Measurements from ENCODE around the gene PLGRKT.
"Not testable (repeated sequence)": the region's sequence is repeated elsewhere in the genome, so short reads cannot be mapped to it uniquely, and the experiment has no call there.

The PLGRKT gene

DNA sequence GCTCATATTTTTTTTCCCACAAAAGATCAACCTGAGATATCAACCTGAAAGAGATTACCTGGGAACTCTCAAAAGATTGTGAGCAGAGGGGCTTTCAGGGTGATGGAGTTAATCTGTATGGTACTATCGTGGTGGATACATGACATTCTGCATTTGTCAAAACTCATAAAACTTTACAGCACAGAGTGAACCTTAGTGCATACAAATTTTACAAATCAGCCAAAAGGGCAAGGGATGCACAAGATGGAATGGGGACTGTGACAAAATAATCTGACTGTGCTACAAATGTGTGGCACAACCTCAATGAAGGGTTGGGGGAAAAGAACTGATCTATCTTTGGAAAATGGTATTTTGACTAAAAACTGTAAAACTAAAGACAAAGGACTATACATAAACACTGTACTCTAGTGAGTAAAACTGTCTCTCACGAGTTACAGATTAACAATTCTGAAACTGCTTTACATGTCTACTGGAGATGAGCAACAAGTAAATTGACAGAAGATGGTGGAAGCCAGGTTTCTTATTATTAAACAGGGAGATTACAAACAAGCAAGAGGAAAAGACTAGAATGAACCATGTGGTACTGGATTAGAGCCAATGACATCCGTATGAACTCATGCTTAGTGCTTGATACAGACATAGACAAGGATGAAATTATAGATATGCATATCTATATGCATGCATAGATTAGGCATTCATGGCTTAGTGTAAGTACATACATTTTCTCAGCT lies 73.3 kb downstream of the PLGRKT start:
- no peak for DNase-seq

DNA sequence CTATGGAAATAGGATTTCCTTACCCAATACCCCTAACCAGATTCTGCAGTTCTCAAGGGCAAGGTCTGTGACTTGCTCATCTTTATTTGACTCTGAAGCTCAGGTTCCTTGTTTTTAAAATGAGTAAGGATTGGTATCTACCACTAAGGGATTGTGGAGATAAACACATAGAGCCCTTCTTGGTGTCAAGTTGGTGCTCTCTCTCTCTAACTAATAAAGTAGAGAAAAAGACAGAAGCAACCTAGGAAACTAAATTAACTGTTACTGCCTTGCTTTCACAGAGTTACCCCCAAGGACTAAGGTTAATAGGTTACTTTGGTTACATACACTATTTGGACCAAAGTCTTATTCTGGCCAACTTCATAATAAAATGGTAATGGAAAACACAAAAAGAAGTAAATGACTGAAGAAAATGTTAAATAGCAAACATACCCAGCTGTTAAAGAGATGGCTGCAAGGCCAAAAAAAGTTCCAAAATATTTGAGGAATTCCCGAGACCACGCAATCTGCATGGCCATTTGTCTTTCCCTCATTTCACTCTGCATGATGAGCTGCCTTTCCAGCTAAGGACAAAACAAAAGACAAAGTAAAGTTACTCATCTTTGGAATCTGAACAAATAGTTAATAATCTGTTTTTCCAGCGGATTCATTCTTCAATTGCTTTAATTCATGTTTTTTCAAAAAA lies 76.3 kb downstream of the PLGRKT start:
- DNase-seq: no peak

DNA sequence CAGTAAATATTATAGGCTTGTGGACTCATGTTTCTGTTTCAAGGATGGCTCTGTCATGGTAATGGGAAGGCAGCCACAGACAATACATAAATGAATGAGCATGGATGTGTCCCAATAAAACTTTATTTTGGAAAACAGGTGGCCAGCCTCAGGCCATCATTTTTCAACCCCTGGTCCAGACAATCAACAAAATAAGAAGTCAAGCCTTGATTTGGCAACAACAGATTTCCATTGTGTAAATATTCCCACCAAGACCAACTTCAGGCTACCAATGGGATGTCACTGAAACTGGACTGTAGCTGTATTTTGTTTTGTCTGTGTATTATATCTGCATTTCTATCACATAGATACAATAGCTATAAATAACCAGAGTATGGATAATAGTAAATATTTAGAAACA lies 77.4 kb downstream of the PLGRKT start:
- no peak for DNase-seq

DNA sequence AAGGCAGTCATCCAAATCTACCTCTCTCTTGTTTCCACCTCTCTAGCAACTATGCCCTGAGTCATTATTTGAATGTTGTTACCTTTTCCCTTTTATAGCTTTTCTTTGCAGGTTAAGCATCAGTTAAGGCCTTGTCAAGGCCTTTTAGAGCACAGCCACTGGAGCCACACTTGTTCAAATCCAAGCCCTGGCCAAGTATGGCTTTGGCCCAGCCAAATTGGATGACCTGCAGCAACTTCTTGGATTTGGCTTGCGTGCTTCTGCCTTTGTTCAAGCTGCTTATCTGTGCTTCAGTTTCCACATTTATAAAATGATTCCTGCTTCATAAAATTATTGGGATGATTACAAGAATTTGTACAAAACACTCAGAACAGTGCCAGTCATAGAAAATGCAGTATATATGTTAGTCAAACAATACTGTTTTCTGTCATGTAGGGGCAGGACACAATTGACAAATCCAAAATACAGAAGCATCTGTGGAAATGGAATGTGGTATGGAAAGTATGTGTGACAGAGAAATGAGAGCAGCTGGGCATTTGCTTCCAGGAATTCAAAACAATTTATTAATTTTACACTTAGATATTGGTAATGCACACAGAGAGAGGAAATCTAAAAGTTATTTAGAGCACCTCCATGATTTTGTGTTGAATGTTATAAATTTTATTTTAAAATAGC lies 80.2 kb downstream of the PLGRKT start:
- no peak for DNase-seq

DNA sequence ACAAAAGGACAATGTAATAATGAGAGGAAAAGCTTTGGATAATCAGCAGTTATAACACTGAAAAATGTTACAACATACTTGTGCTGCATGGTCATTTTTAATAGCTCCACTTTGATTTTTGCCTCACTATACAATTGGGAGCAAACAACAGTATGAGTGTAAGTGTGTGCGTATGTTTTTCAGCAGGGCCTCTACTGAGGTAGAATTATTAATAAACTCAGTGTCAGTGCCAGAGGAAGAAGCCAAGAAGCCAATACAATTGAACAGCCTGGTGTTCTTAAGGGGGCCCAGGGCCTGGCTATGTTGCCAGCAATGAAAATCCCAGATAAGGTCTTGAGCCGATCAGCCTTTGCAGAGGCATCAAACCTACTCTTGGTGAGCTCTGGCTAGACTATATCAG lies 81.9 kb downstream of the PLGRKT start:
- no peak for DNase-seq

DNA sequence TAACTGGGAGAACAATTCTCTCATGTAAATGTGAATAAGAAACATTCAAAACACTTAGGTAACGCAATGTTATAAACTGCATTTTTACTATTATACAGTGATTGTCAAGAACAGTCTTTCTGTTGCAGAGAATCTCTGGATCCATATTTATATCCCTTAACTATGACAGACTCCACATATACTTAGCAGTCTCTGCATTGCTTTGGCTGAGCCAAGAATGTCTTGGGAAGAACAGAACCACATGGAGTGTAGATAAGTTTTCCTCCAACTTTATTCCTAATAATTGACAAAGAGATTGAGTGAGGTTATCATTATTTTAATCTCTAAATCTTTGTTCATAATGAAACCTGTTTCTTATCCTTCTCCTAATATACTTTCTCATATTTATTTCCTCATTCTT lies 82.5 kb downstream of the PLGRKT start:
- no peak for DNase-seq

DNA sequence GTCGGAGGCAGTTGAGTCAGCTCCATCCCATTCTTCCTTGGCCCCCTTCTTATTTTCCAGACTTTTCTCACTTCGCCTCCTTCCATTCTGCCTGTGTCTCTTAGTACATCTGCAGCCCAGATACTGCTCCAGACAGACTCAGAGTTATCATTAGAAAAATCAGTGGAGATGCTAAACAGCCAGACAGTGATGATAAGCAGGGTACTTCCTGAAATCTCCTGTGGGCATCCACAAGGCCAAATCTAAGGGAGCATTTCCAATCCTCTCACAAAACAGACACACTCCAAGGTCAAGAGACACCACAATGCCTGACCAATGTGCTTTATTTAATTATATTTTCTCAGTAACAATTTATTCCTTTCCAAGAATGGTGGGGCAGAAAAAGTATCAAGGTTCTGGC lies 83.5 kb downstream of the PLGRKT start:
- DNase-seq: no peak

DNA sequence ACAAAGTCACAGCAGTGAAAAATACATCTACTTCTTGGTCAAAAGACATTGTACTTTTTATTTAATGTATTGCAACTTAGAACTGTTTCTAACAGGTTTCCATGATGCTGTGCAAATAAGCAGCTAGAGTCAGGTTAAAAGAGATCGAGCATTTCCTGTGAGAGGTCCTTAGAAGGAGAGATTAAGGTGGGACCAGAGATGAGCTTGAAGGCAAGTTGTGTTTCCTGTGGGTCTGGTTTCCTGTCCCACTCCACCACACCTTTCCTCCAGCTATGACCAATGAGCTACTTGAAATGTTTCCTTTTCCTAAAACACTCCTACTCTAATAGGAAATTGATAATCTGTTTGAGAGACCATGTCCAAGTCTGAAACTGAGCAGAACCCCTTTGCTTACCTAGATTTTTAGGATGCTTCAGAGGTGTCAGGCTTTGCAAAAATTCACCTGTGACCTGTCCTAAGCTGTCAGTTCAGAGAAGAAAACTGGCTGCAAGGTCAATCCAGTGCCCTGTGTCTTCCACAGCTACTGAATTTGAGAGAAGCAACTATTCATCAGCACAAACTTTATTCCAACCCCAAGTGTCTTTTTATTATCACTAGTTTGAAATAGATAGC lies 85.0 kb downstream of the PLGRKT start:
- no peak for DNase-seq

DNA sequence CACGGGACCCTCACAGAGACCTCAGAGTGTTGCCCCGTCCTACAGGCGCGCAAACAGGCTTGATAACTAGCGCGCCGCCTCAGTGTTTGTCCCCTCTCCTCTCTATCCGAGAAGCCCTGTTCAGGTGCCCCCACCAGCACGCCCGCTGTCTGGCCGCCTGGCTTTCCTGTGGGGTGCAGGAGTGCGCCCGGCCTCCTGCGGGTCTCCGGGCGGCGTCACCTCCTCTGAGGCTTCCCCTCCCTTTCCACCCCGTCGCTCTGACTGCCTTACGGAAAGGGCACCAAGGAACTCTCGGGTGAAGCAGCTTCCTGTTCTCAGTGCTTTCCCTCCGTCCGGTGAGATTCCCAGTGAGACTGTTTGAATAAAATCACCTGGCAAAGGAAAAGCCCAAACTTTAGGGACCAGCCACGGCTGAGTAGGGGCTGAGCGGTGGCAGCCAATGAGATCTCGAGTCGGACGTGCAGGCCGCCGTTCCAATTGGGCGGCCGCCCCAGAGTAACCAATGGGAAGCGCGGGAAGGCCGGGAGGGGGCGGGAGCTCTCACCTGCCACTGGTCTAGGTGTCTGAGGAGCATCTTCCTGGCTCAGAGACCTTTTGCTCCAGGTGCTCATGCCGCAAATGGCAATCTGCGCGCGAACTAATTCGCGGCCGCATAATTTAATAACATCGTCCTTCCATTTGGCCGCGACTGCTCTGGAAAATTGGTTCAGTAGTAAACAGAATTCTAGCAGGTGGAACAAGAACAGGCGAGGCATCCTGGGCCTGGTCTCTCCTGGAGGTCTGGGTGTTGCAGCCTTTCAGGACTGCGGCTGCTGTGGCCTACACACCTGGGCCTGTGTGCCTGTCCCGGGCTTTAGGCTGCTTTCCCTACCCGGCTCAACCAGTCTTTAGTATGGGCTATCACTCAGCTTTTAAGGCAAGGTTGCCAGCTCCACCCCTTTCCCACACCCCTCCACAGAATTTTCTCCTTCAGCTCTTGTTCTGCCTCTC lies 98.4 kb downstream of the PLGRKT start, which contains the start of gene RLN1:
TSS of gene RLN1 (minus strand) at position 885 of the 990 bp plus-strand sequence. CDS start at position 755, 130 bp downstream.
- not testable (repeated sequence) for DNase-seq

DNA sequence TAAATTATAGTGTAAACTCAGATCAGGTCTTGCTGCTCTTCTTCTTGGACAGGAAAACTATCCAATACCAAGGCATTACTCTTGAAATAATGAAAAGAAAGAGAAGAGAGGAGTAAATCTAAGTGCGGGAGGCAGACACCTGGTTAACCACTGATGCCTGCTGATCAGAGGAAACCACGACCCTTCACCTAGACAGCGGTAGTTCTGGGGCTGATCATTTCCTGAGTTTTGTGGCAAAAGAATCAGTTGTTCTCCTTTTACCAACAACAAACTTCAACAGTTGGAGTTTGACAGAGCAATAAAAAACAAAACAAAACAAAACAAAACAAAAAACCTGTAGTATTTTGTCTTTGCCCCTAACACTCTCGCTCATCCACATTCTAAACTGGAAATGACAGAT lies 101.0 kb downstream of the PLGRKT start:
- DNase-seq: no peak

DNA sequence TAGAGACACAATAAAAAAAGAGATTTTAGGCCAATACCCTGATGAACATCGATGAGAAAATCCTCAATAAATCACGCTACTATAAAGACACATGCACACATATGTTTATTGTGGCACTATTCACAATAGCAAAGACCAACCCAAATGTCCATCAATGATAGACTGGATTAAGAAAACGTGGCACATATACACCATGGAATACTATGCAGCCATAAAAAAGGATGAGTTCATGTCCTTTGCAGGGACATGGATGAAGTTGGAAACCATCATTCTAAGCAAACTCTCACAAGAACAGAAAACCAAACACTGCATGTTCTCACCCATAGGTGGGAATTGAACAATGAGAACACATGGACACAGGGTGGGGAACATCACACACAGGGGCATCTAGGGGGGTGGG lies 106.4 kb downstream of the PLGRKT start:
- not testable (repeated sequence) for DNase-seq

DNA sequence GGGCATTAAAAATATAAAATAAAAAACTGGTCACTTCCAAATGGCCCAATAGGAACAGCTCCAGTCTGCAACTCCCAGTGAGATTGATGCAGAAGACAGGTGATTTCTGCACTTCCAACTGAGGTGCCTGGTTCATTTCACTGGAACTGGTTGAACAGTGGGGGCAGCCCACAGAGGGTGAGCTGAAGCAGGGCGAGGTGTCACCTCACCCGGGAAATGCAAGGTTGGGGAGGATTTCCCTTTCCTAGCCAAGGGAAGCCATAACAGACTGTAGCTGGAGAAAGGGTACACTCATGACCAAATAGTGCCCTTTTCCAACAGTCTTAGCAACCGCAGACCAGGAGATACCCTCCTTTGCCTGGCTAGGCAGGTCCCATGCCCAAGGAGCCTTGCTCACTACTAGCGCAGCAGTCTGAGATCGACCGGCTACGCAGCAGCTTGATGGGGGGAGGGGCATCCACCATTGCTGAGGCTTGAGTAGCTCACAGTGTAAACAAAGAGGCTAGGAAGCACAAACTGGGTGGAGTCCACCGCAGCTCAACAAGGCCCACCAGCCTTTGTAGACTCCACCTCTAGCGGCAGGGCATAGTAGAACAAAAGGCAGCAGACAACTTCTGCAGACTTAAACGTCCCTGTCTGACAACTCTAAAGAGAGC lies 110.7 kb downstream of the PLGRKT start:
- DNase-seq: peak; percentile 18

DNA sequence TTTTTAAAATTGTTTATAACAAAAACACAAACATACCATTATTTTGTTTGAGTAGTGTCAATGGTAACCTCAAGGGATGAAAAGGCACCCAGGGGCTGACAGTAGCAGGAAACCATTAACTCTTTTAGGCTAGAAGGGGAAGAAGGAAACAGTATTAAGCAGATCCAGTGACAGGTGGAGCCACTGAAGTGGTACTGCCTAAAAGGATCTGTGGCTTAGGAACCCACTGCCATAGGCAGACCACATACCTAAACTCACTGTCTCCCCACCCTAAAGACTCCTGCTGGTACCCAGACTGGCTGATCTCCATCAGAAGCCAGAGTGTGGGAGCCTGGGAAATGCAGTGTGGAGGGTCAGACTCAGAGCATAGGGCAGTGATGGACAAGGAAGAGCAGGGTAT lies 111.5 kb downstream of the PLGRKT start:
- DNase-seq: no peak

DNA sequence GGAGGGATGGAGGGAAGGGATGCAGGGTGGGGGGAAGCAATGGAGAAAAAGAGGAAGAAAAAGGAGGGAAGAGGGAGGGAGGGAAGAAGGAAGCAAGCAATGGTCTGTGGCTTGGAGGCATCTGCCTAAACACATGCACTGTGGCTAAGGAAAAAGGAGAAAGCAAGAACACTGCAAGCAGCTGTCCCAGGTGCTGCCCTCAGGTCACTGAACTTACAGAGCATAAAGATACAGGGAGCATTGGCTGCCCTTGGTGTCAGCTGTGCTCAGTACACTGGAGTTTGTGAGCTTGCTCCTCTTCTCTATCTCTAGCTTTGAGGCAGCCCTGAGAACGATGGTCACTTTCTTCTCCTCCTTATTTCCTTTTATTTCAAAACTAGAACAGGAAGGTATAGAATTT lies 116.1 kb downstream of the PLGRKT start:
- not testable (repeated sequence) for DNase-seq

DNA sequence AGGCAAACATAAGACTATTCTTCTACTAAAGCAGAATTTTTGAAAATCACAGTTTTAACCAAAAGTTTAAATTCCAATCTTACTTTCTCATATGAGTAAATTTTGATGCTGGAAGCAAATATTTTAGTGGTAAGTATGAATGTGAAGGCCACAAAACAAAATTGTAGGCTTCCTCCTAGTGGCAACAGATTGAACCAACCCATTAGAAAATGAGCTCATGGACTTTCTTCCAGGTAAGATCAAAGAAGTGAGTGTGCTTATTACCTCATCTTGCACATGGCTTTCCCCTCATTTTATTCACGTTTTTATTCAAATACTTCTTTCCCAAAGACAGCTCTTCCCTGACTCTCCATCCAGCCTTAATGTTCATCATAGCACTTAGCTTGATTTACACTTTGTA lies 116.7 kb downstream of the PLGRKT start:
- no peak for DNase-seq

DNA sequence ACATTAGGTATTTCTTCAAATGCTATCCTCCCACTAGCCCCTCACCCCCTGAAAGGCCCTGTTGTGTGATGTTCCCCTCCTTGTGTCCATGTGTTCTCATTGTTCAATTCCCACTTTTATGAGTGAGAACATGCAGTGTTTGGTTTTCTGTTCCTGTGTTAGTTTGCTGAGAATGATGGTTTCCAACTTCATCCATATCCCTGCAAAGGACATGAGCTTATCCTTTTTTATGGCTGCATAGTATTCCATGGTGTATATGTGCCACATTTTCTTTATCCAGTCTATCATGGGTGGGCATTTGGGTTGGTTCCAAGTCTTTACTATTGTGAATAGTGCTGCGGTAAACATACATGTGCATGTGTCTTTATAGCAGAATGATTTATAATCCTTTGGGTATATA lies 121.3 kb downstream of the PLGRKT start:
- not testable (repeated sequence) for DNase-seq

DNA sequence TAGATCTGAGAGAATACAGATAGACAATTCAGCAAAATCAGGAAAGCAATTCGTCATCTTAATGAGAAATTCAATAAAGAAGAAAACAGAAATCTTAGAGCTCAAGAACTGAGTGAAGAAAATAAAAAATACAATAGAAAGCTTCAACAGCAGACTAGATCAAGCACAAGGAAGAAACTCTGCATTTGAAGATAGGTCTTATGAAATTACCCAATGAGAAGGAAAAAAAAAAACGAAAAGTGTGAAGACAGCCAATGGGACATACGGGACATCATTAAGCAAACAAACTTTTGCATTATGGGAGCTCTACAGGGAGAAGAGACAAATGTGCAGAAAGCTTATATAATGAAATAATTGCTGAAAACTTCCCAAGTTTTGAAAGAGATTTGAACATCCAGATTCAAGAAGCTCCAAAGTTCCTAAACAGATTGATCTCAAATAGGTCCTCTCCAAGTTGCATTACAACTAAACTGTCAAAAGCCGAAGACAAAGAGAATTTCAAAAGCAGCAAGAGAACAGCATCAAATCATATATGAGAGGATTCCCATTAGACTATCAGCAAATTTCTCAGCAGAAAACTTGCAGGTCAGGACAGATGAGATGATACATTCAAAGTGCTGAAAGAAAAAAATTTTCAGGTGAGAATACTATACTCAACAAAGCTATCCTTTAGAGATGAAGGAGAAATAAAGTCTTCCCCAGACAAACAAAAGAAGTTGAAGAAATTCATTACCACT lies 122.4 kb downstream of the PLGRKT start:
- no peak for DNase-seq

DNA sequence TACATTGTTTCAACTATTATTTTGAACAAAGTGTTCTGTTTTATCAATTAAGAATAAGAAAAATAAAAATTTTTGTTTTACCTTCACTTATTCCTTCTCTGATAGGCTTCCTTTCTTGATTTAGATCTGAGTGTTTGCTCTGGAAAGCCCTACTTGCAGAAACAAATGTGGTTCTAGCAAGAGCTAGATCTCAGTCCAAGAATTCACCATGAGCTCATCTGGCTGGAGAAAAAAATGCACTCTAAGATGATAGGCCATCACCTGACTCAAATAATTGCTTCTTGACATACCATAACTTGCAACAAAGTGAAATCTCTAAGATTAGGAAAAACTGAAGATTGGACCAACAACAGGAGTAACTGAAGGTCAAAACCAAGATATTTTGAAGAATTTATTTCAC lies 126.9 kb downstream of the PLGRKT start:
- no peak for DNase-seq

Measured in NCI-H1105 treated with DMSO at 0.1 percent for 48 hours (cell line).